NCI-H187 (cell line): ENCODE measurements around the gene DYNLL1.
"Not testable (repeated sequence)": the region's sequence is repeated elsewhere in the genome, so short reads cannot be mapped to it uniquely, and the experiment has no call there.

Source experiments
- DNase-seq, 2 experiments: peaks; one replicate each; lab custom pipeline; 2025; lab: John Stamatoyannopoulos, UW

The DYNLL1 gene

DNA sequence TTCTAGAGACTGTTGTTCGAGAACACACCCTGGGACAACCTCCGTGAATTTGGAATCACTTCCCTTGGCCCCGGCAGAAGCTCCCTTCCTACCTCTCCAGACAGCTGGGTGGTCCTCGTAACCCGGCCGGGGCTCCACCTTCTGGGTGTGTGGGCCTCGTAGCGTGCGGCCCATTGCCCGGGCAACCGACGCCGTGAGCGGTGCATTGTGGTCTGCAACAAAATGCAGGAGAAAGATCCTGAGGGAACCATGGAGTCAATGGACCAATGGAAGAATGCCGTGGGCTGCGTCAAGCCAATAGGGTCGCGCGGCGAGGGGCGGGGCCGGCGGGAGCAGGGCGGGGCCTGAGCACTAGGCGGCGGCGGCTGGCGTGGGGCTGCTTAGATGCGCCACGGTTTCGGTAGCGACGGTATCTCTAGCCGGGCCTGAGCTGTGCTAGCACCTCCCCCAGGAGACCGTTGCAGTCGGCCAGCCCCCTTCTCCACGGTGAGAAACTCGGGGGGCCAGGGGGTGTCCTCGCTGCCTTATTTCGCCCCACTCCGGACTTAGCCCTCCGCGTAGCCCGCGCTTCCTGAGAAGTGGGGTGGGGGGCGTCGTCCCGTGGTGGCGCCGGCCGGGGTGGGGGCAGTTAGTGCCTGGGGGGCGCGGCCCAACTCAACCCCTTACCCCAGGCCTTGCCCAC, at the start of gene DYNLL1:
TSS of gene DYNLL1 (plus strand) at position 383 of the 682 bp plus-strand sequence. CDS start 309 bp downstream, outside the sequence.
- DNase-seq = peak; percentile 86 to 98

DNA sequence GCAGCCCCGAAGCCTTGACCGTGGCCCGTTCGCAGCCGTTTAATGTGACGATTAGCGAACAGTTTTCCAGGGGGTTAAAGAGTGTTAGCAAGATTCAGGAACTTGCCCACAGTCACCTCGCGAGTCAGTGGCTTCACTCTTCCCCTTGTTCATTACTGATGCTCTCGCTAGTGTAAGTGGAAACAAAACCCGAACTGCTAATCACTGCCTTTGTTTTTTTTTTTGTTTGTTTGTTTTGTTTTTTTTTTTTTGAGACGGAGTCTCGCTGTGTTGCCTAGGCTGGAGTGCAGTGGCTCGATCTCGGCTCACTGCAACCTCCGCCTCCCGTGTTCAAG, 49.1 kb upstream of the DYNLL1 start:
- DNase-seq = not testable (repeated sequence)

DNA sequence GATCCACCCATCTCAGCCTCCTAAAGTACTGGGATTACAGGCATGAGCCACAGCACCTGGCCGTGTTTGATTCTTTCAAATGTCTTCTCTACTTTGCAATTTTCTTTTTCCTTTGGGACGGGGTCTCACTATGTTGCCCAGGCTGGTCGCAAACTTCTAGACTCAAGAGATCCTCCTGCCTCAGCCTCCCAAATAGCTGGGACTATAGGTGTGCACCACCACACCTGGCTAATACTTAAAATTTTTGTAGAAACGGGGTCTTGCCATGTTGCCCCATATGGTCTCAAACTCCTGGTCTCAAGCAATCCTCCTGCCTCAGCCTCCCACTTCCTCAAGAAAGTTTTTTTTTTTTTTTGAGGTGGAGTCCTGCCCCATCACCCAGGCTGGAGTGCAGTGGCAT, 47.9 kb upstream of the DYNLL1 start:
- DNase-seq = no peak

GRCh38 chr12:120452524-120452923, 43.4 kb upstream of the DYNLL1 start:
- not testable (repeated sequence) for DNase-seq

GRCh38 chr12:120453060-120453750, 42.7 kb upstream of the DYNLL1 start:
- no peak for DNase-seq

DNA sequence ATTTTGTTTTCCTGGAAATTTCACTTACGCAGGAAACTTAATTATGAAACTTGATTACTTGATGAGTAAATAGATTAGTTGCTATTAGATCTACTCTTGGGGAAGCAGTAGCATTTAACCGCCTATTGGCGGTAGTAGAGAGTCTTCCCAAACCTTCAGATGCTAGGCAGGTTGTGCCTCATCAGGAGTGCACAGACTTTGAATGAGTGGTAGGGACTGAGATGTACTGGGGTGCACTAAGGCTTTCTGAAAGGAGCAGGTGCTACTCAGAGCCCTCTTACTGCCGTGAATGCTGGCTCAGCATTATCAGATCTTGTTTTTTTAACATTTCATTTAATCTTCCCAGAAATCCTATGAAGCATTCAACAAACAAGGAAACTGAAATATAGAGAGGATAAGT, 41.9 kb upstream of the DYNLL1 start:
- DNase-seq = no peak

- no peak for DNase-seq
Measured at GRCh38 chr12:120455302-120455701, 40.6 kb upstream of the DYNLL1 start.

GRCh38 chr12:120457133-120457532, 38.8 kb upstream of the DYNLL1 start:
- DNase-seq = no peak

DNA sequence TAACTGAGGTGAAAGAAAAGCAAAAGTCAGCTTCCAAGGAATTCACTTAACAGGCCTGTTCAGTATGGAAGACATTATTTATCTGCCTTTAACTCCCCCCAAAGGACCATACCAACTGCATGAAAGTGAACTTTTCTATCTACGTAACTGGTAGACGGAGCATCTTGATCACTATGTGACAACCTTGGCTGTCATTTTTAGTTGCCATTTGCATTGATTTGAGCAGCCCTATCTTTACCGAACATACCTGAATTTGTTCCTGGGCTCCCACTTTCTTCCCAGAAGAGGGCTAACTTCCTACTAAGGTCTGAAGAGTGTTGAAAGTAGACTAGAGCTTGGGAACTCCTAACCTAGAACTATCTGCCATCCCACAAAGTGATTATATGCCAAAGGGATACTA, 35.8 kb upstream of the DYNLL1 start:
- no peak for DNase-seq

DNA sequence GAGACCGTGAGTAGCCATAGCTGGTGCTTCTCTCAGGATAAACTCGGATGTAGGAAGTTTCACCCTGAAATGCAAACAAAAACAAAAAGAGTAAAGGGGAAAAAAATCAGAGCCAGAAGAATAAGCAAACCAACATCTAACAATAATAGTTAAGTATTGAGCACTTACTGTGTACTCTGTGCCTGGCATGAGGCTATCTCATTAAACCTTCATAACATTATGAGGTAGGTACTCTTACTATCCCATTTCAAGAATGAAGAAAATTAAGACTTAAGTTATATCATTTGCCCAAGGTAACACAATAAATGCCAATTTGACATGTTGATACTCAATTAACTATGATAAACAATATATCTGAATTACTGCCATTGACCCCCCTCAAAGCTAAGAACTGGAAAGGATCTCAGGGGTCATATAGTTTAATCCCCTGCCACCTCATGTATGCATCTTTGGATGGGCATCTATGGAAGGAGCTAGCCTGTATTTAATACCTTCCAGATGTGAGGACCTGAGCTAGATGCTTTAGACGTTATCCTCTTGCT, 33.7 kb upstream of the DYNLL1 start:
- no peak for DNase-seq

DNA sequence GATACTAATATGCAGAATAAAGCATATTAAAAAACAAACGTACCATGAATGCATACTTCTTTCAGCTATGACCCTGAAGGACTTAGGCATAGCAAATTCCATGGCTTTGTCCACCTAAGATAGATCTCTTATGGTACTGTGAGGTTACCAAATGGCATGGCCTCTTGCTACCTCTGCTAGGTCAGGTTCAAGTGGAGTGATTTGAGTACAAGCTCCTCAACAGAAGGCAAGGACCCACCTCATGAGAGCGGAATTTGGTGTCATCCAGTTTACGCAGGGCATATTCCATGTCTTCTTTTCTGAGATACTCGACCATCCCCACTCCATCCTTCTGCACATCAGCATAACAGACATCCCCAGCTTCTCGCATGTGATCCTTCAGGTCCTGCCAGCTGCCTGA, 32.2 kb upstream of the DYNLL1 start:
- DNase-seq = no peak

- no peak for DNase-seq
Measured at GRCh38 chr12:120465756-120466155, 30.2 kb upstream of the DYNLL1 start.

DNA sequence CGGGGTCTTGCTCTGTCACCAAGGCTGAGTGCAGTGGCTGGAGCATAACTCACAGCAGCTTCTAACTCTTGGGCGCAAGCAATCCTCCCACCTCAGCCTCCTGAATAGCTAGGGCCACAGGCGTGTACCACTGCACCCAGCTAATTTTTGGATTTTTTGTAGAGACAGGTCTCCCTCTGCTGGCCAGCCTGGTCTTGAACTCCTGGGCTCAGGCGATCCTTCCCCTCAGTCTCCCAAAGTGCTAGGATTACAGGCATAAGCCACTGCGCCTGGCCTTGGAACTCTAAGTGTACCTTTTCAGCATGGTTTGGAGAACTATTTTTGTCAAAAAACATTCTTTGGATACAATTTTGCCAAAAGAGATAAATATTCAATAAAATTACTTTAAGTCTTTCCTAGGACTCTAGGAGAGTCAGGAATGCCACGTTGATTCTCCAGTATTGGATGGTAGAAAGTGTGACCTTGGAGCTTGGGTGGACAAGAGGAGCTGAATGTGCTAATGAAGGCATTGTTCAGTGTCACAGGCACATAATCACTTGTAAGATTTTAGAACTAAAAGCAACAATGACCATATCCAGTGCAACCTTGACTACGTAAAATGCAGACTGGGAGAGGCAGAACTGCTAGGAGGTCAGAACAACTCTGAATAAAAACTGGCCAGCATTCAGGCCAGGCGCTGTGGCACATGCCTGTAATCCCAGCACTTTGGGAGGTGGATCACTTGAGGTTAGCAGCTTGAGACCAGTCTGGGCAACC, 29.2 kb upstream of the DYNLL1 start:
- DNase-seq = no peak

GRCh38 chr12:120467439-120467838, 28.5 kb upstream of the DYNLL1 start:
- DNase-seq = no peak

- DNase-seq = no peak
Measured at GRCh38 chr12:120468325-120468820, 27.5 kb upstream of the DYNLL1 start.

DNA sequence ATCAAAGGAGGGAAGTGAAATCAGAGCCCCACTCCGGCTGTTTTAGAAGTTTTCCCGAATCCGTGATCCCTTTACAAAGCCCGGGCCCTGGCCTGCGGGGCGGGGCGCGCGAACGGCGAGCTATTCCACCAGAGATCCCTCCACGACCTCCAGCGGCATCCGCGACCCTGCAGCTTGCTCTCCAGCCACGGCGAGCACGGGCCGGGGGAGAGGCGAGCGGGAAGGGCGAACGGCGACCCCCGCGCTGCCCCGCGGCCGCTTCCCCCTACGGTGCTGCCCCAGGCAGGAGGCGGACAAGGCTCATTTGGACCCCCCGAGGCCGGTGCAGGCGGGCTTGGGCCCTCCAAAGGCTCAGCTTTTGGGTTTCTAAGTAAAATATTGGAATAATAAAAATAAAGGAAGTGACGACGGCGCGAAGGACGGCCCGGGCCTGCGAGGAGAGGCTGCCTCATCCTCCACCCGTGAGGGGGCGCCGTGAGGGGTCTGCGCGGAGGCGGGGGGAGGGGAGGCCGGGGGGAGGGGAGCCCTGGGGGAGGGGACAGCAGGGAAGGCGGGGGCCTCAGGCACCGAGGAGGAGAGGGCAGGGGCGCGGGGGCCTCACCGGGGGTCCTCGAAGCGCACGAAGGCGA, 27.0 kb upstream of the DYNLL1 start:
- DNase-seq = no peak

DNA sequence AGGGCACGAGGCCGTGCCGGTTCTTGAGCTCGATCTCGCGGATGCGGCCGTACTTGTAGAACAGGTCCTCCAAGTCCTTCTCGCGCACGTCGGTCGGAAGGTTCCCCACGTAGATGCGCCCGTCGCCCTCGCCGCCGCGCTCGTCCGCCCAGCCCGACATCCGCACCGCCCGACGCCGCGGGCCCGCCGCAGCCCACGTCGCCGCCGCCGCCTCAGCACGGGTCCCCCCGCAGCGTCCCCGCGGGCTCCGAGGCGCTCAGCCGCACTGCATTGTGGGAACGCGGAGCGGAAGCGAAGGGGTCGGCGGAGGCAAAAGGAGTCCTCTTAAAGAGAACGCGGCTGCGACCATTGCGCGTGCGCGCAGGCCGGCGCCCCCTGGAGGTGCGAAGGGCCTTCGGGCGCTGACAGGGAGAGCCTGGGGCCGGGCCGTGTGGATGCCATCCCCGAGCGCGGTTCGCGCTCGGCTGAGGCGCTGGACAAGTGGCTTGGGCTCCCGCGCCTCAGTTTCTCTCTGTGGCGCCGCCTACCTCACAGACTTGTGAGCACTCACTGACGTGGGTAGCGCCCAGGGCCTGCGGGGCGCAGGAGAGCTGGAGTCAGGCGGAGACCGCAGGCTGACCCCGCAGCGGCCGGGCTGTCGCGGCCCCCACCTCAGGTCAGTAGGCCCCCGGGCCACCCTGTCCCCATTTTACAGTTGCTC, 26.3 kb upstream of the DYNLL1 start, which contains the start of gene SRSF9:
TSS of gene SRSF9 (minus strand) at position 299 of the 700 bp plus-strand sequence. CDS start at position 160, 139 bp downstream.
- peak; percentile 88 to 94 for DNase-seq

DNA sequence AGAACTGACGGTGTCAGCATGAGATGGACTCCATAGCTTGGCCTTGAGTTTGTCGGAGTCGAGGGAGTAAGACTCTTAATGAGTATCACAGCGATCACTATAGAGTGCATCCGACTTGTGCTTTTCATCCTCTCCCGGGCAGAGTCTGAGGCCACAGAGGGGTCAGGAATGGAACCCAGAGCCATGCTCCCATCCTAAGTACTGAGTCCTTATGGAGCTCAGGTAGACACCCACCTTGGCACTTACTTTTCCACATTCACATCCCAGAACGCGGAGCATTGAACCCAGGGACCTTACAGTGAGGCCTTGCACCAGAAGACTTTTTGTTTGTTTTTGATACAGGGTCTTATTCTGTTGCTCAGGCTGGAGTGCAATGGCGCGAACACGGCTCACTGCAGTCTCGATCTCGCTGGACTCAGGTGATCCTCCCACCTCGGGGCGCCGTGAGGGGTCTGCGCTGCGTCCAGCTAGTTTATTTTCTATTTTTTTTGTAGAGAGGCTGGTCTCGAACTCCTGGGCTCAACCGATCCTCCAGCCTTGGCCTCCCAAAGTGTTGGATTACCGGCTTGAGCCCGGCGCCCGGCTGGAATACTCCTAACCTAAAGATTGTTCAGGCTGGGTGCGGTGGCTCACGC, 25.6 kb upstream of the DYNLL1 start:
- DNase-seq = no peak

- no peak for DNase-seq
Measured at GRCh38 chr12:120472521-120472920, 23.4 kb upstream of the DYNLL1 start.

DNA sequence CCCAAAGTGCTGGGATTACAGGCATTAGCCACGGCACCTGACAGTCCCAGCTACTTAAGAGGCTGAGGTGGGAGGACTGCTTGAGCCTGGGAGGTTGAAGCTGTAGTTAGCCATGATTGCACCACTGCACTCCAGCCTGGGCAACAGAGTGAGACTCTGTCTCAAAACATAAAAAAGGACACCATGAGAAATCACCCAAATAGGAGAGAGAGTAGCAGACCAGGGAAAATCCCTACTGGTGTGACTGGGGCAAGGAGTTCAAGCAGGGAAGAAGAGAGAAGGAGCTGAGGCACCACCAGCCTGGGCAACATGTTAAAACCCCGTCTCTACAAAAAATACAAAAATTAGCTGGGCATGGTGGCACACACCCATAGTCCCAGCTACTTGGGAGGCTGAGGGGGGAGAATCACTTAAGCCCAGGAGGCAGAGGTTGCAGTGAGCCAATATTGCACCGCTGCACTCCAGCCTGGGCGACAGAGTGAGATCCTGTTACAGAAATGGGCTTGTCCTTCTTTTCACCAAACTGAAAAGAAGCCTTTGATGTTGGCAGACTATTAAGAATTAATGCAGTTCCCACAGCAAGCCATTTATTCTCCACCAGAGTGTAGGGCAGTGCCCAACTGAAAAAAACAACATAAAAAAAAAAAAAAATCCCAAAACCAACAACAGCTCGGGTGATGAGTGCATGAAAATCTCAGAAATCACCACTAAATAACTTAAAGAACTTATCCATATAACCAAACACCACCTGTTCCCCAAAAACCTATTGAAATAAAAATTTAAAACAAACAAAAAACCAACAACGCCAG, 21.9 kb upstream of the DYNLL1 start:
- DNase-seq = no peak
